Fibroblast of lung (primary cell): ENCODE results near the gene PEPD. TPM values are rescaled to one million over a fixed set of nuclear protein-coding genes. Genes with fewer than 3 reads are reported as not detected.

Experiments
- DNase-seq, 2 donors: peaks; one replicate each; pipeline versions ENCODE4 v3.0.0 to v3.0.0-alpha.2; 2010; ENCODE audit warnings: low read depth in 2 of 2
- H2AFZ ChIP-seq: 2 replicates; pipeline ENCODE4 v1.5.1; 2012; ENCODE audit warnings: low read length, control low read depth, inconsistent platforms
- H3K27ac ChIP-seq: 2 replicates; pipeline ENCODE4 v1.5.1; 2011; ENCODE audit warnings: low read length, control low read depth; ENCODE audit not compliant: insufficient read depth
- H3K27me3 ChIP-seq: 2 replicates; pipeline ENCODE4 v1.5.1; 2011; ENCODE audit warnings: mild to moderate bottlenecking, low read length; ENCODE audit not compliant: control insufficient read depth, insufficient read depth
- H3K36me3 ChIP-seq: 2 replicates; pipeline ENCODE4 v1.5.1; 2011; ENCODE audit warnings: low read length; ENCODE audit not compliant: control insufficient read depth, insufficient read depth
- H3K4me1 ChIP-seq: 2 replicates; pipeline ENCODE4 v1.5.1; 2011; ENCODE audit warnings: low read length; ENCODE audit not compliant: control insufficient read depth, insufficient read depth; ENCODE audit errors: extremely low read depth
- H3K4me2 ChIP-seq: 2 replicates; pipeline ENCODE4 v1.5.1; 2011; ENCODE audit warnings: low read length, control low read depth; ENCODE audit not compliant: insufficient read depth; ENCODE audit errors: extremely low read depth
- H3K4me3 ChIP-seq, 4 experiments: fragments of 200-600 bp in 1 of 4; sonication (generic) in 1 of 4; replicated peaks in 1 of 4; 2 replicates each; pipeline ENCODE4 v1.5.1; 2011 to 2016; ENCODE audit warnings: low read length in 4 of 4, low read depth in 3 of 4, mild to moderate bottlenecking in 3 of 4, control low read depth in 2 of 4, inconsistent platforms in 1 of 4, mixed read lengths in 1 of 4; ENCODE audit not compliant: insufficient read depth in 1 of 4; ENCODE audit errors: control extremely low read depth in 1 of 4
- H3K79me2 ChIP-seq: 2 replicates; pipeline ENCODE4 v1.5.1; 2012; ENCODE audit warnings: mild to moderate bottlenecking, low read length, inconsistent platforms; ENCODE audit not compliant: control insufficient read depth, insufficient read depth
- H3K9ac ChIP-seq: 2 replicates; pipeline ENCODE4 v1.5.1; 2011; ENCODE audit warnings: mild to moderate bottlenecking, low read length, control low read depth; ENCODE audit not compliant: insufficient read depth
- H3K9me3 ChIP-seq: 2 replicates; pipeline ENCODE4 v1.5.1; 2012; ENCODE audit warnings: low read depth, low read length; ENCODE audit not compliant: control insufficient read depth, insufficient read depth
- H4K20me1 ChIP-seq: 2 replicates; pipeline ENCODE4 v1.5.1; 2011; ENCODE audit warnings: low read length; ENCODE audit not compliant: control insufficient read depth, insufficient read depth; ENCODE audit errors: extremely low read depth
- EZH2 ChIP-seq: IDR thresholded peaks from 2 replicates; pipeline ENCODE4 v1.5.1; 2012; ENCODE audit warnings: low read length, control low read depth, mild to moderate bottlenecking; ENCODE audit errors: missing control alignments
- polyA plus RNA-seq, 2 donors: library from polyadenylated mRNA; depleted of rRNA in 1 of 2; stranded (reverse) in 1 of 2; unstranded in 1 of 2; fragments of >200 nt; gene quantifications; 2 replicates each; pipeline ENCODE4 v1.2.1, GENCODE V29; 2011 to 2012; ENCODE audit warnings: missing spikeins in 1 of 2
- total RNA-seq: library from RNA; depleted of rRNA; stranded (reverse); fragments of >200 nt; gene quantifications from 2 replicates; pipeline ENCODE4 v1.2.1, GENCODE V29; 2014
- TF ChIP-seq, protein P1 (sequence below), 2 donors: IDR thresholded peaks in 1 of 2; conservative IDR thresholded peaks in 1 of 2; 1 replicate in 1 of 2; 2 replicates in 1 of 2; pipeline ENCODE4 v1.5.1; 2011 to 2012; ENCODE audit warnings: low read length in 2 of 2, control low read depth in 1 of 2, inconsistent platforms in 1 of 2, low read depth in 1 of 2, mild to moderate bottlenecking in 1 of 2

PEPD gene
- total and polyA plus RNA-seq, 2 donors (not counting 1 experiment from before 2014, with no cell fraction given), result 59.8 to 81.9 TPM

- H3K9ac ChIP-seq, result no peak overlapping the region
- no peak overlapping the region for H3K27ac ChIP-seq
- H4K20me1 ChIP-seq, result no peaks in the 10 kb centered on the region
- no peaks in the 10 kb centered on the region for H3K27me3 ChIP-seq
- no peak overlapping the region for H3K4me3 ChIP-seq
- no peak overlapping the region for H2AFZ ChIP-seq
- no peak for TF ChIP-seq EZH2
- TF ChIP-seq, protein P1, sequence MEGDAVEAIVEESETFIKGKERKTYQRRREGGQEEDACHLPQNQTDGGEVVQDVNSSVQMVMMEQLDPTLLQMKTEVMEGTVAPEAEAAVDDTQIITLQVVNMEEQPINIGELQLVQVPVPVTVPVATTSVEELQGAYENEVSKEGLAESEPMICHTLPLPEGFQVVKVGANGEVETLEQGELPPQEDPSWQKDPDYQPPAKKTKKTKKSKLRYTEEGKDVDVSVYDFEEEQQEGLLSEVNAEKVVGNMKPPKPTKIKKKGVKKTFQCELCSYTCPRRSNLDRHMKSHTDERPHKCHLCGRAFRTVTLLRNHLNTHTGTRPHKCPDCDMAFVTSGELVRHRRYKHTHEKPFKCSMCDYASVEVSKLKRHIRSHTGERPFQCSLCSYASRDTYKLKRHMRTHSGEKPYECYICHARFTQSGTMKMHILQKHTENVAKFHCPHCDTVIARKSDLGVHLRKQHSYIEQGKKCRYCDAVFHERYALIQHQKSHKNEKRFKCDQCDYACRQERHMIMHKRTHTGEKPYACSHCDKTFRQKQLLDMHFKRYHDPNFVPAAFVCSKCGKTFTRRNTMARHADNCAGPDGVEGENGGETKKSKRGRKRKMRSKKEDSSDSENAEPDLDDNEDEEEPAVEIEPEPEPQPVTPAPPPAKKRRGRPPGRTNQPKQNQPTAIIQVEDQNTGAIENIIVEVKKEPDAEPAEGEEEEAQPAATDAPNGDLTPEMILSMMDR (conservative IDR thresholded peaks at IDR 0.05 in 1 of 2, IDR thresholded peaks at IDR 0.05 in 1 of 2; ENCODE audit: low read depth in 1 of 2, low read length in 2 of 2), result no peak
- no peak overlapping the region for H3K4me2 ChIP-seq
- H3K9me3 ChIP-seq, result no peaks in the 10 kb centered on the region
- peaks cover 4% of the 10 kb centered on the region for H3K79me2 ChIP-seq
- no peaks in the 10 kb centered on the region for H3K36me3 ChIP-seq
- H3K4me1 ChIP-seq, result peaks cover 2% of the 10 kb centered on the region
- no peak for DNase-seq
These were observed 2.2 kb downstream of the PEPD start for GRCh38 chr19:33519416-33519815.

DNA sequence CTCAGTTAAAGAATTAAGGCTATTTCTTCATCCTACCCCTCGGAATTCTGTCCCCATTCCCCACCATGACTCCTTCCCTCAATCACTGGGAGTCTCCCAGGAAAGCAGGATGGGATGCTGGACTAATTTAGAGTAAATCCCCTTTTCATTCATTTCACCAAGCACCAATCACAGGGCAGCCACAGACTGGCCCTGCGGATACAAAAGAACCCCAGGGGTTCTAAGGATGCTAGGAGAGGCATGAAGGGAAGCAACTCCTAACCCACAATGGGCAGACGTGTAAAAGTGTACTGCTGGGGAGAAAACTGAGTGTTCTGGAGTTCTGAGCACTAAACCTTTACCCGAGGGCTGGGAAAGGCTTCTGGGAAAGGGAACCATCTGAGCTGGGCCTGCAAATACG lies 3.0 kb downstream of the PEPD start:
- no peak overlapping the region for H3K27ac ChIP-seq
- no peaks in the 10 kb centered on the region for H4K20me1 ChIP-seq
- no peak overlapping the region for H3K9ac ChIP-seq
- no peaks in the 10 kb centered on the region for H3K9me3 ChIP-seq
- no peaks in the 10 kb centered on the region for H3K36me3 ChIP-seq
- no peak for DNase-seq
- no peaks in the 10 kb centered on the region for H3K27me3 ChIP-seq
- no peak overlapping the region for H3K4me3 ChIP-seq
- H2AFZ ChIP-seq, result no peak overlapping the region
- TF ChIP-seq EZH2, result no peak
- TF ChIP-seq, protein P1 (conservative IDR thresholded peaks at IDR 0.05 in 1 of 2, IDR thresholded peaks at IDR 0.05 in 1 of 2; ENCODE audit: low read depth in 1 of 2, low read length in 2 of 2), result no peak
- H3K4me2 ChIP-seq, result no peak overlapping the region
- H3K79me2 ChIP-seq, result peaks cover 4% of the 10 kb centered on the region
- H3K4me1 ChIP-seq, result peaks cover 2% of the 10 kb centered on the region

GRCh38 chr19:33517922-33518321 lies 3.7 kb downstream of the PEPD start:
- no peaks in the 10 kb centered on the region for H3K9me3 ChIP-seq
- TF ChIP-seq EZH2, result no peak
- TF ChIP-seq, protein P1 (conservative IDR thresholded peaks at IDR 0.05 in 1 of 2, IDR thresholded peaks at IDR 0.05 in 1 of 2; ENCODE audit: low read depth in 1 of 2, low read length in 2 of 2), result no peak
- H3K4me3 ChIP-seq, result no peak overlapping the region
- H3K27ac ChIP-seq, result no peak overlapping the region
- no peak overlapping the region for H3K9ac ChIP-seq
- peaks cover 4% of the 10 kb centered on the region for H3K79me2 ChIP-seq
- H2AFZ ChIP-seq, result no peak overlapping the region
- H4K20me1 ChIP-seq, result no peaks in the 10 kb centered on the region
- no peaks in the 10 kb centered on the region for H3K36me3 ChIP-seq
- no peak for DNase-seq
- H3K4me2 ChIP-seq, result no peak overlapping the region
- no peaks in the 10 kb centered on the region for H3K27me3 ChIP-seq
- peaks cover 2% of the 10 kb centered on the region for H3K4me1 ChIP-seq
